Smooth muscle cell of the brain vasculature (primary cell): ENCODE data around the gene SP2.

Experiments
- DNase-seq: peaks from one replicate; pipeline ENCODE4 v3.0.0-alpha.2; 2012; ENCODE audit warnings: low read depth, low spot score

SP2 gene

GRCh38 chr17:47949197-47949759, 53.2 kb downstream of the SP2 start:
- DNase-seq, result peak; percentile 47

- no peak for DNase-seq
These were observed 53.9 kb downstream of the SP2 start for GRCh38 chr17:47949946-47950345.

GRCh38 chr17:47950448-47950847, 54.4 kb downstream of the SP2 start:
- no peak for DNase-seq

GRCh38 chr17:47952171-47953021, 56.4 kb downstream of the SP2 start:
- DNase-seq, result no peak

- no peak for DNase-seq
These were observed 57.9 kb downstream of the SP2 start for GRCh38 chr17:47953909-47954308.

GRCh38 chr17:47955497-47956461, 59.7 kb downstream of the SP2 start:
- DNase-seq, result no peak

GRCh38 chr17:47956791-47957590, 61.0 kb downstream of the SP2 start:
- DNase-seq, result no peak

- DNase-seq, result no peak
These were observed 61.8 kb downstream of the SP2 start, which contains the start of gene PRR15L for GRCh38 chr17:47957591-47958490. Gene PRR15L, minus strand, starts transcription at chr17:47957883. Its CDS starts 4,649 bp downstream, at chr17:47953234.

- no peak for DNase-seq
These were observed 64.0 kb downstream of the SP2 start for GRCh38 chr17:47959825-47960655.

- DNase-seq, result no peak
These were observed 65.4 kb downstream of the SP2 start for GRCh38 chr17:47961406-47961805.

GRCh38 chr17:47962901-47963300, 66.9 kb downstream of the SP2 start:
- DNase-seq, result no peak

- no peak for DNase-seq
These were observed 68.8 kb downstream of the SP2 start for GRCh38 chr17:47964856-47965255.

GRCh38 chr17:47966079-47966519, 70.1 kb downstream of the SP2 start:
- no peak for DNase-seq

GRCh38 chr17:47967607-47968252, 71.7 kb downstream of the SP2 start:
- DNase-seq, result no peak

GRCh38 chr17:47968836-47969235, 72.8 kb downstream of the SP2 start:
- no peak for DNase-seq

- no peak for DNase-seq
These were observed 74.1 kb downstream of the SP2 start for GRCh38 chr17:47969930-47970724.

- peak; percentile 99 for DNase-seq
These were observed 74.9 kb downstream of the SP2 start, which contains the start of gene CDK5RAP3 for GRCh38 chr17:47970725-47971499. Gene CDK5RAP3, plus strand, starts transcription at chr17:47971113. Its CDS starts 34 bp downstream, at chr17:47971147.
